Neural cell (in vitro differentiated cells): ENCODE measurements around the gene NDFIP1. TPM values are rescaled to one million over a fixed set of nuclear protein-coding genes. Genes with fewer than 3 reads are reported as not detected.

ENCODE experiments used
- H2AFZ ChIP-seq: fragments of 200-600, 300-800 bp; sonication (generic), shearing (Covaris generic); 2 replicates; pipeline ENCODE4 v1.6.0; 2014; ENCODE audit warnings: low read depth, mild to moderate bottlenecking, antibody characterized with exemption, low read length, moderate library complexity
- H3F3A ChIP-seq: fragments of 200-600 bp; shearing (Covaris generic); 2 replicates; pipeline ENCODE4 v1.6.1; 2016; ENCODE audit warnings: mild to moderate bottlenecking, moderate library complexity, mixed read lengths, antibody characterized with exemption, low read length; ENCODE audit not compliant: insufficient read depth, poor library complexity, severe bottlenecking
- H3K27ac ChIP-seq: fragments of 200-600, 300-800 bp; sonication (generic), shearing (Covaris generic); 2 replicates; pipeline ENCODE4 v1.5.1; 2014; ENCODE audit warnings: mild to moderate bottlenecking, low read length, moderate library complexity
- H3K27me3 ChIP-seq: fragments of 300-800, 200-600 bp; sonication (generic), shearing (Covaris generic); 2 replicates; pipeline ENCODE4 v1.6.0; 2014; ENCODE audit warnings: mild to moderate bottlenecking, low read depth, low read length, moderate library complexity; ENCODE audit not compliant: insufficient read depth
- H3K36me3 ChIP-seq: fragments of 300-800, 200-600 bp; sonication (generic), shearing (Covaris generic); 2 replicates; pipeline ENCODE4 v1.5.1; 2014; ENCODE audit warnings: mild to moderate bottlenecking, antibody characterized with exemption, low read length, moderate library complexity; ENCODE audit not compliant: insufficient read depth
- H3K4me2 ChIP-seq: fragments of 300-800, 200-600 bp; sonication (generic), shearing (Covaris generic); 2 replicates; pipeline ENCODE4 v1.6.0; 2014; ENCODE audit warnings: mild to moderate bottlenecking, low read length
- H3K4me3 ChIP-seq: fragments of 300-800, 200-600 bp; sonication (generic), shearing (Covaris generic); 2 replicates; pipeline ENCODE4 v1.5.1; 2014; ENCODE audit warnings: mild to moderate bottlenecking, low read length, moderate library complexity
- H3K79me2 ChIP-seq: fragments of 200-600 bp; shearing (Covaris generic); replicated peaks from 2 replicates; pipeline ENCODE4 v1.6.0; 2014; ENCODE audit warnings: mild to moderate bottlenecking, low read length, moderate library complexity; ENCODE audit not compliant: insufficient read depth
- H3K9ac ChIP-seq: fragments of 300-800, 200-600 bp; sonication (generic), shearing (Covaris generic); 2 replicates; pipeline ENCODE4 v1.6.1; 2016; ENCODE audit warnings: mild to moderate bottlenecking, low read length, mixed read lengths
- H3K9me2 ChIP-seq: fragments of 200-600 bp; shearing (Covaris generic); 2 replicates; pipeline ENCODE4 v1.6.1; 2016; ENCODE audit warnings: mild to moderate bottlenecking, low read length, mixed read lengths; ENCODE audit not compliant: insufficient read depth
- H3K9me3 ChIP-seq: fragments of 200-600, 300-800 bp; sonication (generic), shearing (Covaris generic); 2 replicates; pipeline ENCODE4 v1.6.1; 2016; ENCODE audit warnings: mild to moderate bottlenecking, mixed run types, low read length, moderate library complexity, mixed read lengths
- H4K20me1 ChIP-seq: fragments of 200-600 bp; shearing (Covaris generic); 2 replicates; pipeline ENCODE4 v1.6.1; 2016; ENCODE audit warnings: mild to moderate bottlenecking, mixed run types; ENCODE audit not compliant: insufficient read depth
- EP300 ChIP-seq: fragments of 450-650 bp; conservative IDR thresholded peaks from 2 replicates; pipeline ENCODE4 v1.6.1; 2014; ENCODE audit warnings: antibody characterized with exemption, mild to moderate bottlenecking, moderate library complexity; ENCODE audit not compliant: poor library complexity, severe bottlenecking
- EZH2 ChIP-seq: fragments of 200-600, 300-800 bp; shearing (Covaris generic), sonication (generic); IDR thresholded peaks from 2 replicates; pipeline ENCODE4 v1.6.1; 2014; ENCODE audit warnings: antibody characterized with exemption, low read length, borderline replicate concordance, mild to moderate bottlenecking; ENCODE audit not compliant: insufficient read depth, poor library complexity, severe bottlenecking
- MXI1 ChIP-seq: fragments of 450-650 bp; conservative IDR thresholded peaks from 2 replicates; pipeline ENCODE4 v1.6.1; 2014; ENCODE audit warnings: antibody characterized with exemption, mild to moderate bottlenecking; ENCODE audit not compliant: poor library complexity, severe bottlenecking
- POLR2AphosphoS5 ChIP-seq: IDR thresholded peaks from 2 replicates; pipeline ENCODE4 v1.6.1; 2012
- SMC3 ChIP-seq: fragments of 450-650 bp; conservative IDR thresholded peaks from 2 replicates; pipeline ENCODE4 v1.6.1; 2014; ENCODE audit warnings: antibody characterized with exemption, mild to moderate bottlenecking, moderate library complexity; ENCODE audit not compliant: poor library complexity
- TAF1 ChIP-seq: IDR thresholded peaks from 2 replicates; pipeline ENCODE4 v1.6.1; 2012; ENCODE audit warnings: low read depth
- polyA plus RNA-seq: library from polyadenylated mRNA; depleted of rRNA; stranded (reverse); fragments of >200 nt; gene quantifications from 2 replicates; pipeline ENCODE4 v1.2.3, GENCODE V29; 2014
- TF ChIP-seq, protein P1 (sequence below): IDR thresholded peaks from 2 replicates; pipeline ENCODE4 v1.6.1; 2012; ENCODE audit warnings: borderline replicate concordance
- TF ChIP-seq, protein P2 (sequence below): fragments of 450-650 bp; IDR thresholded peaks from 2 replicates; pipeline ENCODE4 v1.5.1; 2014; ENCODE audit warnings: antibody characterized with exemption, mild to moderate bottlenecking, moderate library complexity; ENCODE audit not compliant: poor library complexity, severe bottlenecking

Gene NDFIP1
- polyA plus RNA-seq, 1 donor from 2014 or later: 99.7 TPM

DNA sequence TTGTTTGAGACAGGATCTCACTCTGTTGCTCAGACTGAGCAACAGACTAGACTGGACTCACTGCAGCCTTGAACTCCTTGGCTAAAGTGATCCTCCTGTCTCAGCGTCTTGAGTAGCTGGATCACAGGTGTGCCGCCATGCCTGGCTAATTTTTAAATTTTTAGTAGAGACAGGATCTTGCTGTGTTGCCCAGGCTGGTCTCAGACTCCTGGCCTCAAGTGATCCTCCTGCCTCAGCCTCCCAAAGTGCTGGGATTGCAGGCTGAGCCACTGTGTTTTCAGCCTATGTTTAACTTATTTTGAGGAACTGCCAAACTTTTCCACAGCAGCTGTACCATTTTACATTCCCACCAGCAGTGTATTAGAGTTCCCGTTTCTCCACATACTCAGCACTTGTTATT, 16.8 kb downstream of the NDFIP1 start:
- Histone ChIP-seq H3K27me3 (no peaks in the 10 kb centered on the region), H3K4me3 (no peak overlapping the region), H3K36me3 (no peaks in the 10 kb centered on the region), H3K9ac (no peak overlapping the region), H3K9me2 (no peaks in the 10 kb centered on the region), H2AFZ (no peak overlapping the region), H3K4me2 (no peak overlapping the region), H3K9me3 (no peaks in the 10 kb centered on the region), H3K79me2 (peaks cover 82% of the 10 kb centered on the region), H3F3A (no peaks in the 10 kb centered on the region), H3K27ac (no peak overlapping the region), H4K20me1 (no peaks in the 10 kb centered on the region)
- TF ChIP-seq POLR2AphosphoS5 (no peak), EZH2 (no peak), TAF1 (no peak)

- no peaks in the 10 kb centered on the region for H3K27me3 ChIP-seq
- H3K79me2 ChIP-seq: peaks cover 83% of the 10 kb centered on the region
- no peak overlapping the region for H3K4me2 ChIP-seq
- H3K9me2 ChIP-seq: no peaks in the 10 kb centered on the region
- H4K20me1 ChIP-seq: no peaks in the 10 kb centered on the region
- no peaks in the 10 kb centered on the region for H3K9me3 ChIP-seq
- TF ChIP-seq, protein P1, sequence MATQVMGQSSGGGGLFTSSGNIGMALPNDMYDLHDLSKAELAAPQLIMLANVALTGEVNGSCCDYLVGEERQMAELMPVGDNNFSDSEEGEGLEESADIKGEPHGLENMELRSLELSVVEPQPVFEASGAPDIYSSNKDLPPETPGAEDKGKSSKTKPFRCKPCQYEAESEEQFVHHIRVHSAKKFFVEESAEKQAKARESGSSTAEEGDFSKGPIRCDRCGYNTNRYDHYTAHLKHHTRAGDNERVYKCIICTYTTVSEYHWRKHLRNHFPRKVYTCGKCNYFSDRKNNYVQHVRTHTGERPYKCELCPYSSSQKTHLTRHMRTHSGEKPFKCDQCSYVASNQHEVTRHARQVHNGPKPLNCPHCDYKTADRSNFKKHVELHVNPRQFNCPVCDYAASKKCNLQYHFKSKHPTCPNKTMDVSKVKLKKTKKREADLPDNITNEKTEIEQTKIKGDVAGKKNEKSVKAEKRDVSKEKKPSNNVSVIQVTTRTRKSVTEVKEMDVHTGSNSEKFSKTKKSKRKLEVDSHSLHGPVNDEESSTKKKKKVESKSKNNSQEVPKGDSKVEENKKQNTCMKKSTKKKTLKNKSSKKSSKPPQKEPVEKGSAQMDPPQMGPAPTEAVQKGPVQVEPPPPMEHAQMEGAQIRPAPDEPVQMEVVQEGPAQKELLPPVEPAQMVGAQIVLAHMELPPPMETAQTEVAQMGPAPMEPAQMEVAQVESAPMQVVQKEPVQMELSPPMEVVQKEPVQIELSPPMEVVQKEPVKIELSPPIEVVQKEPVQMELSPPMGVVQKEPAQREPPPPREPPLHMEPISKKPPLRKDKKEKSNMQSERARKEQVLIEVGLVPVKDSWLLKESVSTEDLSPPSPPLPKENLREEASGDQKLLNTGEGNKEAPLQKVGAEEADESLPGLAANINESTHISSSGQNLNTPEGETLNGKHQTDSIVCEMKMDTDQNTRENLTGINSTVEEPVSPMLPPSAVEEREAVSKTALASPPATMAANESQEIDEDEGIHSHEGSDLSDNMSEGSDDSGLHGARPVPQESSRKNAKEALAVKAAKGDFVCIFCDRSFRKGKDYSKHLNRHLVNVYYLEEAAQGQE: no peak
- TF ChIP-seq TAF1 (no peak), MXI1 (no peak), EP300 (no peak), EZH2 (no peak)
- TF ChIP-seq, protein P2, sequence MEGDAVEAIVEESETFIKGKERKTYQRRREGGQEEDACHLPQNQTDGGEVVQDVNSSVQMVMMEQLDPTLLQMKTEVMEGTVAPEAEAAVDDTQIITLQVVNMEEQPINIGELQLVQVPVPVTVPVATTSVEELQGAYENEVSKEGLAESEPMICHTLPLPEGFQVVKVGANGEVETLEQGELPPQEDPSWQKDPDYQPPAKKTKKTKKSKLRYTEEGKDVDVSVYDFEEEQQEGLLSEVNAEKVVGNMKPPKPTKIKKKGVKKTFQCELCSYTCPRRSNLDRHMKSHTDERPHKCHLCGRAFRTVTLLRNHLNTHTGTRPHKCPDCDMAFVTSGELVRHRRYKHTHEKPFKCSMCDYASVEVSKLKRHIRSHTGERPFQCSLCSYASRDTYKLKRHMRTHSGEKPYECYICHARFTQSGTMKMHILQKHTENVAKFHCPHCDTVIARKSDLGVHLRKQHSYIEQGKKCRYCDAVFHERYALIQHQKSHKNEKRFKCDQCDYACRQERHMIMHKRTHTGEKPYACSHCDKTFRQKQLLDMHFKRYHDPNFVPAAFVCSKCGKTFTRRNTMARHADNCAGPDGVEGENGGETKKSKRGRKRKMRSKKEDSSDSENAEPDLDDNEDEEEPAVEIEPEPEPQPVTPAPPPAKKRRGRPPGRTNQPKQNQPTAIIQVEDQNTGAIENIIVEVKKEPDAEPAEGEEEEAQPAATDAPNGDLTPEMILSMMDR: no peak
- no peak overlapping the region for H3K27ac ChIP-seq
- no peaks in the 10 kb centered on the region for H3F3A ChIP-seq
- no peak overlapping the region for H2AFZ ChIP-seq
- no peak overlapping the region for H3K9ac ChIP-seq
- no peaks in the 10 kb centered on the region for H3K36me3 ChIP-seq
- H3K4me3 ChIP-seq: no peak overlapping the region
Measured at GRCh38 chr5:142125963-142126362, 17.4 kb downstream of the NDFIP1 start.

DNA sequence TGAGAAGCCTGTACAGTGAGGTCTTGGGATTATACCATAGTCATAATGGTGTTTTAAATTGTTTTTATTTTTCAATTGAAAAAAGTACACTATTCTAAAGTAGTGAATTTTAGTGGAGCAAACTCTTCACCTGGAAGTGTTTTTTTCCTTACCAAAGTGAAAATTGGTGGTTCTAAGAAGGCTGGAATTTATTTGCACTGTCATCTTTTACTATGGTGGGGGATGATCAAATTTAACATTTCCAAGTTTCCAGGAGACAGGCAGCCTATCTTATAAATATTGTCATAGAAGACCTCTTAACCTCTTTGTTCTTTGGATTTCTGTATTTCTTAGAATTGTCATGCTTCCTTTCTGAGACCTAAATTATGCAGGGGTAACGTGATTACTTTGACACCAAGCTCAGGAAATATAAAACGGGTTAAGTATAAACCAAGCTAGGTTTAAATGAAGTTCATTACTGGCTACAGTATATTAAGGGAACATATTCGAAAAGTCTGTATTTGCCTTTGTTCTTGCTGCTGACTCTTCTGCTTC, 20.2 kb downstream of the NDFIP1 start:
- peaks cover 58% of the 10 kb centered on the region for H3K79me2 ChIP-seq
- H3K9me3 ChIP-seq: no peaks in the 10 kb centered on the region
- H3K9ac ChIP-seq: no peak overlapping the region
- no peaks in the 10 kb centered on the region for H3K27me3 ChIP-seq
- H4K20me1 ChIP-seq: no peaks in the 10 kb centered on the region
- no peak overlapping the region for H3K4me3 ChIP-seq
- H3K27ac ChIP-seq: no peak overlapping the region
- TF ChIP-seq MXI1: no peak
- TF ChIP-seq SMC3: no peak
- H3K4me2 ChIP-seq: no peak overlapping the region
- H3K9me2 ChIP-seq: no peaks in the 10 kb centered on the region
- no peaks in the 10 kb centered on the region for H3K36me3 ChIP-seq
- no peak overlapping the region for H2AFZ ChIP-seq
- no peaks in the 10 kb centered on the region for H3F3A ChIP-seq
